ENCODE measurements around the gene ZNF80.

ZNF80 gene

GRCh38 chr3:114223143-114223542 lies 14.2 kb downstream of the ZNF80 start:
- in situ Hi-C loops (cut with HindIII; ENCODE audit: low pct_ligation_motif_present, low pct_unique_long_range_greater_than_20kb, low sequenced_read_pairs) = no loop called here
- no peak for DNase-seq

GRCh38 chr3:114221881-114222264 lies 15.5 kb downstream of the ZNF80 start:
- in situ Hi-C loops (cut with HindIII; ENCODE audit: low pct_ligation_motif_present, low pct_unique_long_range_greater_than_20kb, low sequenced_read_pairs) = no loop called here

GRCh38 chr3:114221165-114221880 lies 16.1 kb downstream of the ZNF80 start:
- no peak for DNase-seq
- in situ Hi-C loops (cut with HindIII; ENCODE audit: low pct_ligation_motif_present, low pct_unique_long_range_greater_than_20kb, low sequenced_read_pairs) = no loop called here

More at GRCh38 chr3:114221881-114222264, 15.5 kb downstream of the ZNF80 start:
- no peak for DNase-seq

GRCh38 chr3:114219741-114220140 lies 17.6 kb downstream of the ZNF80 start:
- in situ Hi-C loops (cut with HindIII; ENCODE audit: low pct_ligation_motif_present, low pct_unique_long_range_greater_than_20kb, low sequenced_read_pairs) = no loop called here
- DNase-seq = no peak

GRCh38 chr3:114218578-114219185 lies 18.7 kb downstream of the ZNF80 start:
- no peak for DNase-seq
- in situ Hi-C loops (cut with HindIII; ENCODE audit: low pct_ligation_motif_present, low pct_unique_long_range_greater_than_20kb, low sequenced_read_pairs) = no loop called here

- DNase-seq = no peak
- in situ Hi-C loops (cut with HindIII; ENCODE audit: low pct_ligation_motif_present, low pct_unique_long_range_greater_than_20kb, low sequenced_read_pairs) = no loop called here
Measured at GRCh38 chr3:114218006-114218405, 19.4 kb downstream of the ZNF80 start.

GRCh38 chr3:114217266-114217665 lies 20.1 kb downstream of the ZNF80 start:
- in situ Hi-C loops (cut with HindIII; ENCODE audit: low pct_ligation_motif_present, low pct_unique_long_range_greater_than_20kb, low sequenced_read_pairs) = no loop called here

GRCh38 chr3:114216186-114216970 lies 21.0 kb downstream of the ZNF80 start:
- no peak for DNase-seq
- in situ Hi-C loops (cut with HindIII; ENCODE audit: low pct_ligation_motif_present, low pct_unique_long_range_greater_than_20kb, low sequenced_read_pairs) = no loop called here

More at GRCh38 chr3:114217266-114217665, 20.1 kb downstream of the ZNF80 start:
- no peak for DNase-seq

GRCh38 chr3:114214542-114215341 lies 22.6 kb downstream of the ZNF80 start:
- in situ Hi-C loops (cut with HindIII; ENCODE audit: low pct_ligation_motif_present, low pct_unique_long_range_greater_than_20kb, low sequenced_read_pairs) = no loop called here
- no peak for DNase-seq

- in situ Hi-C loops (cut with HindIII; ENCODE audit: low pct_ligation_motif_present, low pct_unique_long_range_greater_than_20kb, low sequenced_read_pairs) = no loop called here
- peak; percentile 81 for DNase-seq
Measured at GRCh38 chr3:114213627-114214541, 23.5 kb downstream of the ZNF80 start.

GRCh38 chr3:114213292-114213626 lies 24.1 kb downstream of the ZNF80 start:
- in situ Hi-C loops (cut with HindIII; ENCODE audit: low pct_ligation_motif_present, low pct_unique_long_range_greater_than_20kb, low sequenced_read_pairs) = no loop called here
- DNase-seq = no peak

- no peak for DNase-seq
- in situ Hi-C loops (cut with HindIII; ENCODE audit: low pct_ligation_motif_present, low pct_unique_long_range_greater_than_20kb, low sequenced_read_pairs) = no loop called here
Measured at GRCh38 chr3:114212646-114213045, 24.7 kb downstream of the ZNF80 start.

- in situ Hi-C loops (cut with HindIII; ENCODE audit: low pct_ligation_motif_present, low pct_unique_long_range_greater_than_20kb, low sequenced_read_pairs) = no loop called here
- DNase-seq = no peak
Measured at GRCh38 chr3:114207768-114208167, 29.6 kb downstream of the ZNF80 start.

- in situ Hi-C loops (cut with HindIII; ENCODE audit: low pct_ligation_motif_present, low pct_unique_long_range_greater_than_20kb, low sequenced_read_pairs) = no loop called here
- no peak for DNase-seq
Measured at GRCh38 chr3:114206342-114206741, 31.0 kb downstream of the ZNF80 start.

- no peak for DNase-seq
- in situ Hi-C loops (cut with HindIII; ENCODE audit: low pct_ligation_motif_present, low pct_unique_long_range_greater_than_20kb, low sequenced_read_pairs) = no loop called here
Measured at GRCh38 chr3:114205541-114205940, 31.8 kb downstream of the ZNF80 start.

GRCh38 chr3:114194750-114195149 lies 42.6 kb downstream of the ZNF80 start:
- in situ Hi-C loops (cut with HindIII; ENCODE audit: low pct_ligation_motif_present, low pct_unique_long_range_greater_than_20kb, low sequenced_read_pairs) = no loop called here

GRCh38 chr3:114192136-114192535 lies 45.2 kb downstream of the ZNF80 start:
- in situ Hi-C loops (cut with HindIII; ENCODE audit: low pct_ligation_motif_present, low pct_unique_long_range_greater_than_20kb, low sequenced_read_pairs) = no loop called here
- no peak for DNase-seq

More at GRCh38 chr3:114194750-114195149, 42.6 kb downstream of the ZNF80 start:
- DNase-seq = no peak

GRCh38 chr3:114186501-114186900 lies 50.9 kb downstream of the ZNF80 start:
- no peak for DNase-seq

More at GRCh38 chr3:114186501-114186900, 50.9 kb downstream of the ZNF80 start:
- in situ Hi-C loops (cut with HindIII; ENCODE audit: low pct_ligation_motif_present, low pct_unique_long_range_greater_than_20kb, low sequenced_read_pairs) = no loop called here

Measured in ACHN (cell line).